Caki2 (cell line): ENCODE results near the gene CAV3. TPM values are rescaled to one million over a fixed set of nuclear protein-coding genes. Genes with fewer than 3 reads are reported as not detected.

ENCODE experiments used
- DNase-seq: peaks from one replicate; pipeline ENCODE4 v3.0.0-alpha.2; 2015; ENCODE audit warnings: low read depth
- in situ Hi-C: cut with HindIII; loops from 2 replicates; pipeline ENCODE4 v1.10.0; 2016; ENCODE audit warnings: low sequenced_read_pairs, low pct_unique_long_range_greater_than_20kb, mixed read lengths
- total RNA-seq: library from RNA; depleted of rRNA; stranded (reverse); fragments of >200 nt; shearing (Covaris generic); gene quantifications from 2 replicates; pipeline ENCODE4 v1.2.3, GENCODE V29; 2014; ENCODE audit warnings: low replicate concordance

Gene CAV3
- total RNA-seq, 1 experiment from 2014 or later: not detected

DNA sequence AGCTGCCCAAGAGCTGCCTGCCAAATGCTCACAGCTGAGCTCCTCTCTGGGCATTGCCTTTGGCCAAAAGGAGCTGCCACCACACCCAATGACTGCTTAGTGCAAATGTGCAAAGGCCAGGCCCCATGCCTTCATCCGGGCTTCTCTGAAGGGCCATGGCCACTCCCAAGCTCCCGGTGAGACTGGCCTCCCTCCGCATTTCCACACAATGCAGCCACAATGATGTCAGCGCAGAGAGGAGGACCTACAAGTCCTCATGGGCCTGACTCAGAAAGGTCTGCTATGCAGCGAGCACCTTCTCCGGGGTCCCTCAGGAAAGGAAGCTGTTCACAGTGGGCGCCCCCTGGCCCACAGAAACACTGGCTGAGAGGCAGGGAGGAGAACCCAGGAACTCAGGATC is 23.1 kb downstream of the CAV3 start:
- DNase-seq: no peak
- in situ Hi-C loops: no loop called here

DNA sequence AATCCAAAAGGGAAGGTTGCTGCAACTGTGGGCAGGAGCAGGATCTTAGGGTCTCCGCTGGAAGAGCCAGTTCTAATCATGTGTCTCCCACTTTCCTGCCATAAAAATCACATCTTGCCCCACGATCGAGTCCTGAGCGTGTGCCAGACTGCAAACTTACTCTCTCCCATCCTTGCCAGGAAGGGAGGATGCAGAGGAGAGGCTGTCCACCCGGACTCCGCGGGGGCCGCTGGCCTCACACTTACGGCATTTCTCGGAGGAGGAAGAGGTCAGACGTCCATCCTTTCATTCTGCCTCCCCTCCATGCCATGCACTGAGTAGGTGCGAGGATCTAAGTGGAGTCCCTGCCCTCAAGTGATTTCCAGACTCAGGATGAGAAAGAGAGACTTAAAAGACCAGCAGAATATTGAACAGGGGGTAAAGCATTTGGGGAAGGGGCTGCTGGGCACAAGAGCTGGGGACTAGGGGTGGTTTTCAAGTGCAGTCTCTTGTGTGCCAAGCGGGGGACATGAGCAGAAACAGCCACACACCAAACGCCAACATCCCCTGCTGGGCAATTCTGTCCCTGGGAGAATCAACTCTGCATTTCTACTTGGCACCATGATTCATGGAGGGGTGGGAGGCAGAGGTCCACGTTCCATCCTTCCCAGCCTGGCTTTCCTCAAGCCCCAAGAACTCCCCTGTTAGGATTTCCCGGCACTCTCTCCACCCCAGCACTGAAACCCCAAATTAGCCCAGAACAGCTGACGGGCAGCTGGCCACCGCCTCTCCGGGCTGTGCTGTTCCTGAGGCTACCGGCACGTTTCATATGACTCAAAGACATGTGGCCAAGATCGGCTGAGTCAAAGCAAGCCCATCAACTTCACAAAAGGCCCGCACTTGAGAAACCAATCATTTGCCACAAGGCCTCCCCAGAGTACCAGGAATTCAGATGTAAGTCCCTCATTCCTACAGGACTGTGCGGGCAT is 24.2 kb downstream of the CAV3 start:
- no peak for DNase-seq
- in situ Hi-C loops: no loop called here

DNA sequence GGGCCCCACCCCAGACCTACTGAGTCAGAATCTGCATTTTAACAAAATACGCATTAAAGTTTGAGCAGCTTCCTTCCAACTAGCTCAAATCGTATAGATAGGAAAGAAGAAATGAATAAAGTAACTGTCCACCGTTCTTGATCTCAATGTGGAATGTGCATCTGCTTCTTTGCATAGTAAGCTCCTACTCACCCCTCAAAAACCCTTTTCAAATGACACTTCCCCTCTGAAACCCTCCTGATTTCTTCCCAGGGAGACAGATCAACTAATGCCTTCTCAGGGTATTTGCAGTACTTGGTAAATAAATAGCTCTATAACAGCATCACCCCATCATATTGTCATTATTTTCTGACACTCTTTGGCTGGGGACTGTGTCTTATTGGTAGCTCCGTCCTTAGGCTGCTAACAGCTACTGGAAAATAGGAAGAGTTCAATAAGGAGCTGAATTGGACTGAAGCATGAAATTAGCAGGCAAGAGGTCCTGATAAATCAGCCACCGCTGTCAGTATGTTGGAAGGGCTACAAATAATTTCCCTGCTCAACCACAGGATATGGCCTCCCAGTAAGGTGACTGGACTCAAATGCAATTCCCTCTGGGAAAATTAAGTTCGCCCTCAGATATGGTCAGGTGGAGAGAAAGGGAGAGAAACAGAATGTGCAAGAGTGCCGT is 25.6 kb downstream of the CAV3 start:
- in situ Hi-C loops: no loop called here
- DNase-seq: no peak

DNA sequence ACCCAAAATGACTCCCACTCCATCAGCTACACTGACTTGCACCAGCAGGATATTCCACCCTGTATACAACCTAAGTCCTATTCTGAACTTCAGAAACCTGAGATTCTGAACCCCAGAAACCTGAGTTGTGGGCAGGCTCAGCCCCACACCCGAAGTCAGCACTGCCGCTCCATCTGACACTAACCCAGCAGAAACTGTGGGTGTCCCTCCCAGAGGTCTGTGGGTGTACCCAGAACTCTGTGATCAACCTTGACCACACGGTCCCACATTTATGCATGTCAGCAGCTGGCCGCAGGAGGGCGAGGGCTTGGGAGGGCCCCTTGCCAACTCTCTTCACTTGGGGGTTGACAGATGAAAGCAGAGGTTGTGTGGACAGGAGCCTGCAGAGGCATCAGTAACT is 26.5 kb downstream of the CAV3 start:
- in situ Hi-C loops: no loop called here
- DNase-seq: no peak

DNA sequence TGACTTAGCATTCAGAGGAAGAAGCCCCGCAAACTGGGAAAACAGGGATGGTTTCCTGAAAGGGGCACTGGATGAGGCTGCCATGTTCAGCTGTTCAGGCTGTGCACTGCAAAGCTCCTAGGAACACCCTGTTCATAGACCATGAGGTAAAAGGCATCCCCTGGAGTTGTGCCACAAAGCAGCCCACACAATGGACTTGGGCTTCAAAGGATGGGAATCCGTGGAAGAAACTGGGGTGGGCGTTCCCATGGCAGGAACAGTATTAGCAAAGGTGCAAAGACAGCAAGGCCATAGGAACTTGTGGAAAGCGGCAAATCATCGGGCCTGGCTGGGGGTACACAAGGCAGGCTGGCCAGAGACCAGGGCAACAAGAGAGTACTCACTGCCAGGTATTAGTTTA is 26.9 kb downstream of the CAV3 start:
- in situ Hi-C loops: no loop called here

DNA sequence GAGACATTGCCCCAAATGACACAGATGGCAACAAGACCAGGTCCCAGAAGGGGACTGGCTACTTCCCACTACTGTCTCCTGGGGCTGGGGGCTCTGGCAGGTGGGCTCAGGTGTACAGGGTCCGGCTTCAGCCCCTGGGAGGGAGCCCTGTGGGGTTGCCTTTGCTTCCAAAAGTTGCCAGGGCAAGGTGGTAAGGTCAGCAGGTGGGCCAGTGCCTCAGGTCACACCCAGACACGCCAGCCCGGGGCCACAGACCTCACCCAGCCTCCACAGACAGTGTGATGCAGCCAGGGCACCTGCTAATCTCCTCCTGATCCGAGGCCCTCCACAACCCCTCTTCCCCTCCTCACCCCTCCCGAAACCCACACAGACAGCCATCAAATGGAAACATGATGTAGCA is 28.3 kb downstream of the CAV3 start:
- in situ Hi-C loops: no loop called here
- no peak for DNase-seq

More for the DNA sequence above, 26.9 kb downstream of the CAV3 start:
- no peak for DNase-seq

DNA sequence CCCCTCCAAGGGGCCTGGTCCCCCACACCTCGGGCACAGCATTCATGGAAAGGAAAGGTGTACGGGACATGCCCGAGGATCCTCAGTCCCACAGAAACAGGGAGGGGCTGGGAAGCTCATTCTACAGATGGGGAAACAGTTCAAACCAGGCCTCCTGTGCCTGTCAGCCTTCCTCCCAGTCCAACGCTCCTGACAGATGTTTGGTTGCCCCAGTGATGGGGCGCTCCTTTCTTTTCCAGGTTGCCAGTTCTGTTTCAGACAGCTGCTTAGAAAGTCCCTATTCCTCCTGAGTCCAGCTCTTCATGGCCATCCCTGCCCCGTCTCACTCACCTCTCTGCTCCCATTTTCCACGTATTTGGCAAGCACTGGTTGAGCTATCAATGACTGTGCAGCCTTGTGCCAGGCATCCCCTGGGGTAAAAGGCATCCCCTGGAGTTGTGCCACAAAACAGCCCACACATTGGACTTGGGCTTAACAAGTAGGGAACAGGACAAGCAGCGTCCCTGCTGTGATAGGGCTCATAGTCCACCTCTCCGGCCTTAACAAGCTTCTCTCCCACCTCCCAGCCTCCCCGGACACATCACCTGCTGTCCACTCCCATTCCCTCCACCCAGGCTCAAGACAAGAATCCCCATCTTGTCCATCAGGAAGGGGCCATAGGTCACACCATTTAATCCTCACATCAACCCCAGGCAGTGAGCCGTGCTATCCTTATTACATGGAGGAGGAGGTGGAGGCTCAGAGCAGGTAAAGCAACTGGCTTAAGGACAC is 29.2 kb downstream of the CAV3 start:
- DNase-seq: no peak
- in situ Hi-C loops: no loop called here

DNA sequence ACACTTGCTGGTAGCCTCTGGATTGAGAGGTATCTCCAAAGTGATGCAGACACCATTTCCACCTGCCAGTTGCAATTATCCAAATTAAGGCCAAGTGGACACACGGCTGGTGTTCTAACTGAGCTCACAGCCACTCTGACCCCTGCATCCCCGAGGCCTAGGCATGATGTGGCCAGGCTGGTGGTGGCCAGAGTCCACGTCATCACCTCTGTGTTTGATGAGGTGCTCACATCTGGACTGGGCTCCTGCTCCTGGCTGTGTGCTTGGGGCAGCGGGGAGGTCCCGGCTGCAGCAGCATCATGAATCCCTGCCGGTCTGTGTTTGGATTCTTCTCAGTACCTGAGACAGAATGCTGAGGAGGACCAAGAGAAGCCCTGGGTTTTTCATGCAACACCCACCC is 30.9 kb downstream of the CAV3 start:
- in situ Hi-C loops: no loop called here

DNA sequence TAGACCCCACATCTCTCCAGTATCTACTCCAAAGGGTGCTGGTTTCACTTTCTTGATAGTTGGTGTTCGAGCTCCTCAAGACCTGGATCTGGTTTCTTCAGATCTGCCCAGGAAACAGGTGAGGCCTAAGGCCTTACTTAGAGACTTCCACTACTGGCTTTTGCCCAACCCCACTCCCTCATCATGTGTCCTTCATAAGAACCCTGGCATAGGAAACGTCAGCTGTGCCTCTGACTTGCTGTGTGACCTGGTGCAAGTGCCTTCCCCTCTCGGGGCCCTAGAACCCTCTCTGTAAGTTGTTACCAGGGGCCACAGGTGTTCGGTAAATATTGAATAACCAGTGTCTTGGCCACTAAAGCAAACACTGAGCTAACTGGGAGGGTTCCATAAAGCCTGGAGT is 31.9 kb downstream of the CAV3 start:
- in situ Hi-C loops: no loop called here
- DNase-seq: no peak

More for the DNA sequence above, 30.9 kb downstream of the CAV3 start:
- no peak for DNase-seq

DNA sequence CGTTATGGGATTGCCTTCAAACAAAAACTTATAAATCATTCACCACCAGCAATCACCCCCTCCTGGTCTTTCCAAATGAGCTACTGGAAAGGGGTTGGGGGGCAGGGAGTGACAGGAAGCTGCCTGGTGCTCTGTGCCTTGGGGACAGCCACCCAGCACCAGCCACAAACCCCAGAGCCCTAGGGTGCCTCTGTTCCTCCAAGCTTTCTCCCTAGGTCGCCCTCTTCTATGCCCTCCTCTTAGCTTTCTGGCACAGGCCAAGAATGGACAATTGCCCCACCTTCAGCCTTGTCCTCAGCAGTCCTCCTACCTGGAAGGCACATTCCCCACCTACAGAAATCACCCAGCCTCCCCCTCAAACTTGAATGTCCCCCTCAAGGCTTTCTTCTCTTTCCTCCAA is 32.5 kb downstream of the CAV3 start:
- DNase-seq: no peak
- in situ Hi-C loops: no loop called here

DNA sequence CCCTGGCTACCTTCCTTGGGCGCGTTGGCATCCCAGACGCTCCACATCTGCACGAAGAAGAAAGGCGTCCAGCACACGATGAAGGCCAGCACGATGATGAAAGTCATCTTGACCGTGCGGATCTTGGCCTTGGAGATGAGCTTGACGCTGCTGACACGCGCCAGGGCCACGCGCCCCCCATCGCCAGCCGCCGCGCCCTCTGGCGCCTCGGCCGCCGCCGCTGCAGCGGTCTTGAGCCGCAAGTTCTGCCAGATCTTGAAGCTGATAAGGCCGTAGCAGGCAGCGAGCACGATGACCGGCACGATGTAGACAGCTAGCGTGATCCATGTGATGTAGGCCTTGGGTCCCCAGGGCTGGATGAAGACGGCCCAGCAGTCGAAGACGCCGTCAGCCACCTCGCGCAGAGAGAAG is 33.7 kb downstream of the CAV3 start:
- in situ Hi-C loops: no loop called here
- no peak for DNase-seq

DNA sequence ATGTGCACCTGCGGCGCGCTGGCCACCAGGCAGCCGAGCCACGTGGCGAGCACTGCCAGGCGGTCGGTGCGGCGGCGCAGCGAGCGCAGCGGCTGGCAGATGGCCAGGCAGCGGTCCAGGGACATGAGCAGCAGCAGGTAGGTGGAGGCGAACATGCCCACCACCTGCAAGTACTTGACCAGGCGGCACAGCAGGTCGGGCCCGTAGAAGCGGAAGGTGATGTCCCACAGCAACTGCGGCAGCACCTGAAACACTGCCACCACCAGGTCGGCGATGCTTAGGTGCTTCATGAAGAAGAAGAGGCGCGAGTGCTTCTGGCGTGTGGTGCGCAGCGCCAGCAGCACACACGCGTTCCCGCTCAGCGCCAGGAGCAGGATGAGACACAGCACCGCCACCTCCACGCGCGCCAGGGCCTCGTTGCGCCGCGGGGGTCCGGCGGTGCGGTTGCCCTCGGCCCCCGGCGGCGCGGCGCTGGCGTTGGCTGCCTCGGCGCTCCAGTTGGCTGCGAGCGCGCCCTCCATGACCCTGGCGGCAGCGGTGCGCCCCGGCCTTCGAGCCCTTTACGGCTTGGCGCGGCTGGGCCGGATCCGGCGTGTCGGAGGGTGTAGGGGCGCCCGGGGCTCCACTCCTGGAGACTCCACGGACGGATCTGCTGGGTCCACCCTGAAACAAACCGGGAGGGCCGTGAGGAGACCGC is 34.2 kb downstream of the CAV3 start:
- in situ Hi-C loops: no loop called here
- DNase-seq: no peak

DNA sequence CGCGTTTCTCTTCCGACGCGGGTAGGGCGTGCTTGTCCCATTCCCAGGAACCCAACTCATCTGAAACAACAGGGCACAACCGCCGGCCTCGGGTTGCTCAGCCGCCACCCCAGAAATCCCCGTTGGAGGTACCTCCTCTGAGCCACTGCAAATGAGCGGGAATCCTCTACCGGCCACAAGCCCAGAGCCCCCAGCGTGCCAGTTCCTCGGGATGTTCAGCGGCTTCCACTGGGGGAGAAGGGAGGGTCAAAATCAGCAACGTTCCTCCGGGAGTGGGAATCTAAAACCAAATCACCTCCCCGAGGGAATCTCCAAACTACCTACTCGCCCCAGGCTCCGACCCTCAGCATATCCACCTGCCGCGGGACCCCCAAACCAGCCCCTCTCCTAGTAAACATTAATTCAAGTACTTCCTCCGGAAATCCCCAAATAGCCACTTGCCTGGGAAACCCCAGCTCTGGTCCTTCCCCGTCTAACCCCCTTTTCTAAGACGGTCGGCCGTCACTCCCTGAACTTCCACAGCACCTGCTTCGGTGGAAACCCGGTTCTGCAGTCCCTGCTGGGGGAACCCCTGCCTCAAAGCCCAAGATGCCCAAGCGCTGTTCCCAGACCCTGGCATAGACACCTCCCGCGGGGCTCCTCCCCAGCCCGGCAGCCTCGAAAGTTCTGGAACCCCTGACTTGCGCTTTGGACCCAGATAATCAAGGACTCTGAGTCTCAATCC is 34.9 kb downstream of the CAV3 start:
- DNase-seq: no peak
- in situ Hi-C loops: no loop called here

DNA sequence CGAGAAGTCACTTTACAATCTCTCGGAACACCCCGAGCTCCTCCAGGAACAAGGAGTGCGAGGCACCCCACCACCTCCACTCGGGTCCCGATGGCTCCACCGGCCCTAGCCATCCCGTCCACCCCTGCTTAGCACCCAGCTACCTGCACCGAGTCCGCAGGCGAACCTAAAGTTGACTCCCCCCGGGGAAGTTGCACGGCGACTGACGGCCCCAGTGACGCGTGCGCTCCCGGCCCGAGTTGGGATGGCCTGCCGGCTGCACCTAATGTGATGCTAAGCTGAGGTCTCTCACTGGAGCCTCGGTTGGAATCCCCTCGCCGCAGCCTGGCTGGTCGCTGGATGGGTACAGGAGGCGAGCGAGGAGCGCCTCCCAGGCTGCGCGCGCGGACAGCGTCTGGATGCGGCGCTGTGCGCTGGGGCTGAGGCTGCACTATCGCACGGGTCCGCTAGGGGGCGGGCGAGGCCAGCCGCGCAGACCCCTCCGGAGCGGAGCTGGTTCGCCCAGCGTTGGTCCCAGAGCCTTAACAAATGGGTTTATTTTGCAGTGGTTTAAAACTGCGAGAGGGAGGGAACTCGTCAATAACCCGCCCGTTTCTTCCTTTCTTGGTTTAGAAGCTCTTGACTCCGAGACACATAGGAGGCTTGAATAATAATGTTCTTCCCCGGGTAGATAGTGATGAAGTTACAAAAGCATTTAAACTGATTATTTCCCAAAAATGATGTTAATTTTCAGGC is 35.7 kb downstream of the CAV3 start, which contains the start of gene OXTR:
Gene OXTR, minus strand, starts transcription at position 526 of the 735 bp plus-strand sequence. CDS start 1,426 bp downstream, outside the sequence.
- in situ Hi-C loops: no loop called here
- peak; percentile 61 for DNase-seq

DNA sequence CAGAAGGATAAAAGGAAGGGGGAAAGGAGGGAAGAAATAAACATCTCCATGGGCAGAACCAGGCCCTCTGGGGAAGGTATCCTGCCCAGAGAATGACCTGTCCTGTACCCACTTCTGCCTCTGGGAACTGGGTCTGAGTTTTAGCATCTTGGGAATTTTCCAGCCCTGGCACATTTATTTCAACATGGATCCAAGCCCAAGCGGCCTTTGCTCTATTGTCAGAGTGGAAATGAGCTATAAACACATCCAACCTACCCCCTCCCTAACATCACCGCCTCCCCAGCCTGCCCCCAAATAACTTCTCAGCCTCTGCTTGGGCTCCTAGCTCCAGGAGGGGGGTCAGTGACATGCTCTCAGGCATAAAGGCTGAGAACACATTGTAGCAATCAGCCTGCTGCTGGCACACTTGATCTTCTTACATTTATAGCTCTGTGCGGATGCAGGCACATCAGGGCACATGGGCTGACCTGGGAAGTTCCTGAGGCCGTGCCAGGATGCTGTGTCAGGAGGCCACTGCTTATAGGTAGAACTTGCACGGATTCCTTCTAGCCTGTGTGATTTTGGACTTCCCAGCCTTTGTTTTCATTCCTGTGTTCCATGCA is 40.4 kb downstream of the CAV3 start:
- in situ Hi-C loops: no loop called here

DNA sequence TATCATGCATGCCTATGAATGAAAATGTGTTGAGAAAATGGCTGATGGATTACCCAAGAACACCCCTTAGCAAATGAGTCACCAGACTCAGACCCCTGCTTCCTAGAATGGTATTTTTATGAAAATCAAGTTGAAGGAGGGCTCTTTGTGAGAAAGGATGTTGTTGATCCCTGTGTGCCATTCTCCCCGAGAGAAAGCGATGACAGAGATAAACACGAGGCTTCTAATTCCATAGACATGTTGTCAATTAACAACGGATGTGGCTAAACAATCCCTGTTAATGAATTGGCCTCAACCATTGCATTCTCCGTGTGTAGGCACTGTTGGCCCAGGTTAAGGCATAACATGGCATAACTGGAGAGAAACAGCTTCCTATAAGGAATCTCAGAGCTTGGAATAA is 41.6 kb downstream of the CAV3 start:
- in situ Hi-C loops: no loop called here
- no peak for DNase-seq

More for the DNA sequence above, 40.4 kb downstream of the CAV3 start:
- DNase-seq: no peak

DNA sequence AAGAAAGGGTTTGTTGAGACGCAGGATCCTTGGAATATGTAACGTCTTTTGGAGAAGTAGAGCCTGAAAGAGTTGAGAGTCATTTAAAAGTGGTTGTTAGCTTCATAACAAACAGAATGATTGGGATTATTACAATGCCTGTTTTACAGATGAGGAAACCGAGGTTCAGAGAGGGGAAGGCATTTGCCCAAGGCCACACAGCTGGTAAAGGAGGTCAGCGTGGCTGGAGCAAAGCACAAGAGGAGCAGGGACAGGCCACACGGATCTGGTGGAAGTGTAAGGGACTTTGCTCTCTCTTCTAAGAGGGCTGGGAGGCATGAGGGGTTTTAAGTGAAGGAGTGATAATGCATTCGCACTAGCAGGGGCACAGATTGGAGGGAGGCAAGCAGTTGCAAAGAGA is 42.0 kb downstream of the CAV3 start:
- in situ Hi-C loops: no loop called here
- DNase-seq: no peak
